Measurements from ENCODE around the gene TRAPPC1. TPM values are rescaled to one million over a fixed set of nuclear protein-coding genes. Genes with fewer than 3 reads are reported as not detected.

TRAPPC1 gene
- total RNA-seq (2022; extraction: Qiagen RNA extraction; ENCODE audit: low read depth), result 301 to 369 TPM (median 322 TPM) in 5 replicates

GRCh38 chr17:7931709-7932482 is at the start of gene TRAPPC1, which contains the start of gene CNTROB:
TRAPPC1 (minus strand) TSS chr17:7931946; CDS start chr17:7931829, 117 bp downstream.
CNTROB (plus strand) TSS chr17:7932206; CDS start chr17:7933080, 874 bp downstream.

GRCh38 chr17:7929158-7930023 is 2.4 kb downstream of the TRAPPC1 start, which contains the start of gene KCNAB3:
KCNAB3 (minus strand) TSS chr17:7929856; CDS start chr17:7929435, 421 bp downstream.

GRCh38 chr17:7915611-7916384 is 15.9 kb downstream of the TRAPPC1 start, which contains the start of gene RNF227:
RNF227 (minus strand) TSS chr17:7916289; CDS start chr17:7916195, 94 bp downstream.

GRCh38 chr17:7888184-7888920 is 43.4 kb downstream of the TRAPPC1 start, which contains the start of gene CHD3:
CHD3 (plus strand) TSS chr17:7888789; CDS start chr17:7889001, 212 bp downstream.

Other genes with a start within 250 kb of the TRAPPC1 start
- gene TP53, start 244.5 kb downstream of the TRAPPC1 start, total RNA-seq (2022; extraction: Qiagen RNA extraction; ENCODE audit: low read depth), result 46.4 to 54.0 TPM (median 52.3 TPM) in 5 replicates
- 33.8 to 47.6 TPM (median 43.3 TPM) in 5 replicates for gene WRAP53, start 243.5 kb downstream of the TRAPPC1 start, total RNA-seq (2022; extraction: Qiagen RNA extraction; ENCODE audit: low read depth)
- gene EFNB3, start 226.7 kb downstream of the TRAPPC1 start, total RNA-seq (2022; extraction: Qiagen RNA extraction; ENCODE audit: low read depth), result 0.85 to 1.9 TPM (median 1.7 TPM) in 5 replicates
- 0.01 to 0.02 TPM (median 0.02 TPM) in 3 of 5 replicates, not detected in the others for gene DNAH2, start 214.2 kb downstream of the TRAPPC1 start, total RNA-seq (2022; extraction: Qiagen RNA extraction; ENCODE audit: low read depth)
- gene KDM6B, start 97.7 kb downstream of the TRAPPC1 start, total RNA-seq (2022; extraction: Qiagen RNA extraction; ENCODE audit: low read depth), result 13.2 to 24.6 TPM (median 20.3 TPM) in 5 replicates
- 0.31 to 1.5 TPM (median 0.71 TPM) in 5 replicates for gene TMEM88, start 76.9 kb downstream of the TRAPPC1 start, total RNA-seq (2022; extraction: Qiagen RNA extraction; ENCODE audit: low read depth)
- gene NAA38, start 74.4 kb downstream of the TRAPPC1 start, total RNA-seq (2022; extraction: Qiagen RNA extraction; ENCODE audit: low read depth), result 188 to 252 TPM (median 226 TPM) in 5 replicates
- 17.6 to 22.4 TPM (median 21.6 TPM) in 5 replicates for gene CYB5D1, start 73.9 kb downstream of the TRAPPC1 start, total RNA-seq (2022; extraction: Qiagen RNA extraction; ENCODE audit: low read depth)
- 58.1 to 75.8 TPM (median 63.0 TPM) in 5 replicates for gene CHD3, start 43.2 kb downstream of the TRAPPC1 start, total RNA-seq (2022; extraction: Qiagen RNA extraction; ENCODE audit: low read depth)
- 0.98 to 1.9 TPM (median 1.4 TPM) in 5 replicates for gene RNF227, start 15.7 kb downstream of the TRAPPC1 start, total RNA-seq (2022; extraction: Qiagen RNA extraction; ENCODE audit: low read depth)
- 1.5 to 3.4 TPM (median 2.9 TPM) in 5 replicates for gene KCNAB3, start 2.1 kb downstream of the TRAPPC1 start, total RNA-seq (2022; extraction: Qiagen RNA extraction; ENCODE audit: low read depth)
- 33.2 to 42.2 TPM (median 41.3 TPM) in 5 replicates for gene CNTROB, start 260 bp upstream of the TRAPPC1 start, total RNA-seq (2022; extraction: Qiagen RNA extraction; ENCODE audit: low read depth)
- gene GUCY2D, start 70.7 kb upstream of the TRAPPC1 start, total RNA-seq (2022; extraction: Qiagen RNA extraction; ENCODE audit: low read depth), result 0.29 to 0.33 TPM in 2 of 5 replicates, not detected in the others
- gene ALOX15B, start 107.1 kb upstream of the TRAPPC1 start, total RNA-seq (2022; extraction: Qiagen RNA extraction; ENCODE audit: low read depth), result not detected in 5 replicates
- 0.61 to 1.6 TPM (median 1.4 TPM) in 5 replicates for gene ALOX12B, start 155.8 kb upstream of the TRAPPC1 start, total RNA-seq (2022; extraction: Qiagen RNA extraction; ENCODE audit: low read depth)
- gene ALOXE3, start 186.6 kb upstream of the TRAPPC1 start, total RNA-seq (2022; extraction: Qiagen RNA extraction; ENCODE audit: low read depth), result 5.7 to 11.5 TPM (median 6.9 TPM) in 5 replicates
- gene HES7, start 192.2 kb upstream of the TRAPPC1 start, total RNA-seq (2022; extraction: Qiagen RNA extraction; ENCODE audit: low read depth), result 0.40 to 3.1 TPM (median 2.0 TPM) in 5 replicates
- gene PER1, start 220.5 kb upstream of the TRAPPC1 start, total RNA-seq (2022; extraction: Qiagen RNA extraction; ENCODE audit: low read depth), result 5.5 to 9.6 TPM (median 6.7 TPM) in 5 replicates
- 22.8 to 29.5 TPM (median 26.4 TPM) in 5 replicates for gene VAMP2, start 231.0 kb upstream of the TRAPPC1 start, total RNA-seq (2022; extraction: Qiagen RNA extraction; ENCODE audit: low read depth)
- 16.0 to 20.8 TPM (median 19.5 TPM) in 5 replicates for gene TMEM107, start 244.4 kb upstream of the TRAPPC1 start, total RNA-seq (2022; extraction: Qiagen RNA extraction; ENCODE audit: low read depth)